GM18508 (cell line): Measurements from ENCODE around the gene GABRB3.
"Not testable (repeated sequence)": the region's sequence is repeated elsewhere in the genome, so short reads cannot be mapped to it uniquely, and the experiment has no call there.

Source experiments
- ATAC-seq: cut with Tn5 transposase; IDR thresholded peaks from one replicate; pipeline ENCODE4 v1.9.1; 2021; ENCODE audit warnings: moderate number of reproducible peaks; ENCODE audit not compliant: insufficient read depth, unreplicated experiment

Gene GABRB3

GRCh38 chr15:26738996-26739395 is 33.9 kb downstream of the GABRB3 start:
- no peak for ATAC-seq

GRCh38 chr15:26736502-26737248 is 36.2 kb downstream of the GABRB3 start:
- ATAC-seq, result no peak

GRCh38 chr15:26731965-26732364 is 40.9 kb downstream of the GABRB3 start:
- no peak for ATAC-seq

- ATAC-seq, result no peak
Observed at GRCh38 chr15:26729581-26729980, 43.3 kb downstream of the GABRB3 start.

- ATAC-seq, result no peak
Observed at GRCh38 chr15:26729030-26729429, 43.8 kb downstream of the GABRB3 start.

GRCh38 chr15:26724381-26725150 is 48.3 kb downstream of the GABRB3 start:
- no peak for ATAC-seq

DNA sequence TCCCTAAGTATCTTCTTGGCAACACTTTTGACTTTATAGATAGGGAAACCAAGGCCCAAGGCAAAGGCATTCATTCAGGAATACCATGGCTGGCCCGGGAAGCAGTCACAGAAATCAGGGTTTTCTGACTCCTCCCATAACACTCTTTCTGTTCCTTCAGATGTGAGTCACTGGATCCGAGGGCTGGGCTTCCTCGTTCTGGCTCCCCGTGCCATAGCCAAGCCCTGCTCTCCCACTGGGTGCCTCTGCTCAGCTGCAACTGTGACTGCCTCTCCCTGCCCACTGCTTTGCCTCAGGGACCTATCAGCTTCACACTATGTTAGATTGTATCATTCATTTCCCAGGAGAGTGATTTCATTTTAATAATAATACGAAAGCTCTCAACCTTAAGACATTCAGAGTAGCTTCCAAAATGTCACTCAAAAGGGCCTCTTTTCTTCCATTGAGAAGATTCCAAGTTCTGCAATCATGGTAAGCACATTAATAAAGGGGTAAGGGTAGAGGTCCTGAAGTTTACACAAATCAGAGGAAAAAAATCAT is 50.2 kb downstream of the GABRB3 start:
- ATAC-seq, result no peak

GRCh38 chr15:26721232-26721967 is 51.5 kb downstream of the GABRB3 start:
- ATAC-seq, result no peak

- ATAC-seq, result no peak
Observed at GRCh38 chr15:26720546-26720945, 52.3 kb downstream of the GABRB3 start.

- not testable (repeated sequence) for ATAC-seq
Observed at GRCh38 chr15:26719866-26720265, 53.0 kb downstream of the GABRB3 start.

GRCh38 chr15:26716069-26716468 is 56.8 kb downstream of the GABRB3 start:
- ATAC-seq, result no peak

GRCh38 chr15:26713498-26713897 is 59.4 kb downstream of the GABRB3 start:
- ATAC-seq, result no peak

DNA sequence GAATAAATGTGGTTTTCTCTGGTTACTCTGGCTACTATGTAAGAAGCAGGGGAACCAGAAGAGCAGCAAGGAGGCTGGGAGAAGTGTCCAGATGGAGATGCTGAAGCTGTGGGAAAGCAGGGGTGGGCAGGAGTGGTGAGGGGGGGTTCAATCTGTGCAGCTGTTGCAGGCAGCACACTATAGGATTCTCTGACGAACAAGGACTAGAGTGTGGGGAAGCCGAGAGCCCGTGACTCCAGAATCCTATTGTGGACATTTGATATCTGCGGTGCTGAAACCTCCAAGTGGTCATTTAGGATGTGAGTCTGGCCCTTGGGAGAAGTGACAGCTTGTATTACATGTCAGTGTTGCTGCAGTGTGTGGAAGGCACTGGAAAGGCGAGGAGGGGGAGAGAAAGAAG is 60.5 kb downstream of the GABRB3 start:
- ATAC-seq, result no peak

GRCh38 chr15:26711445-26711844 is 61.4 kb downstream of the GABRB3 start:
- ATAC-seq, result no peak

- ATAC-seq, result no peak
Observed at GRCh38 chr15:26702381-26702780, 70.5 kb downstream of the GABRB3 start.

GRCh38 chr15:26698555-26698954 is 74.3 kb downstream of the GABRB3 start:
- ATAC-seq, result no peak

DNA sequence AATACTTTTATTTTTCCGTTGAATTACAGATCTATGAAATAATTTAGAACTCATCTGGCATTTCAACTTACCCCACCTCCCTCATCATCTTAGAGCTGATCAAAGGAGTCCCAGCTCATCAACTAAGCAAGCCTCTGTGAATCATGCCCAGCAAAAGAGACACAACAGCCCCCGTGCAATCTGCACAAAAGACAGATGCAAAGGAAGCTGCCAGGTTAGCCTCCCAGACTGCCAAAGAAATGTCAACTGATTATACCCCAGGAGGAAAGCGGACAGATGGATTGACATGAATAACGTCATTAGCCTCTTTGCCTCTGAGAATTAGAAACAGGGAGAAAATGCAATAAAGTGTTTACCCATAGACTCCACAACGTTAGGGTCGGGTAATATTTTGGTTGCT is 75.0 kb downstream of the GABRB3 start:
- no peak for ATAC-seq

- no peak for ATAC-seq
Observed at GRCh38 chr15:26691249-26691648, 81.6 kb downstream of the GABRB3 start.

- no peak for ATAC-seq
Observed at GRCh38 chr15:26690778-26691177, 82.1 kb downstream of the GABRB3 start.

GRCh38 chr15:26689462-26689861 is 83.4 kb downstream of the GABRB3 start:
- no peak for ATAC-seq
